ENCODE results near the gene MTMR3.
"Not testable (repeated sequence)": the region's sequence is repeated elsewhere in the genome, so short reads cannot be mapped to it uniquely, and the experiment has no call there.

MTMR3 gene

GRCh38 chr22:30046716-30047363, 163.9 kb downstream of the MTMR3 start:
- DNase-seq (ENCODE audit: low read depth in 2 of 2, low spot score in 1 of 2): no peak

GRCh38 chr22:30047364-30047738, 164.4 kb downstream of the MTMR3 start:
- DNase-seq (ENCODE audit: low read depth in 2 of 2, low spot score in 1 of 2): no peak

- DNase-seq (ENCODE audit: low read depth in 2 of 2, low spot score in 1 of 2): no peak
Observed at GRCh38 chr22:30048681-30049080, 165.7 kb downstream of the MTMR3 start.

- DNase-seq (ENCODE audit: low read depth in 2 of 2, low spot score in 1 of 2): no peak
Observed at GRCh38 chr22:30054067-30054763, 171.2 kb downstream of the MTMR3 start.

- DNase-seq (ENCODE audit: low read depth in 2 of 2, low spot score in 1 of 2): no peak
Observed at GRCh38 chr22:30054764-30055069, 171.7 kb downstream of the MTMR3 start.

GRCh38 chr22:30056015-30056414, 173.0 kb downstream of the MTMR3 start:
- DNase-seq (ENCODE audit: low read depth in 2 of 2, low spot score in 1 of 2): no peak

GRCh38 chr22:30057375-30057774, 174.4 kb downstream of the MTMR3 start:
- DNase-seq (ENCODE audit: low read depth in 2 of 2, low spot score in 1 of 2): no peak

GRCh38 chr22:30059346-30060020, 176.5 kb downstream of the MTMR3 start:
- DNase-seq (ENCODE audit: low read depth in 2 of 2, low spot score in 1 of 2): not testable (repeated sequence)

GRCh38 chr22:30061094-30061493, 178.1 kb downstream of the MTMR3 start:
- not testable (repeated sequence) for DNase-seq (ENCODE audit: low read depth in 2 of 2, low spot score in 1 of 2)

GRCh38 chr22:30062259-30062658, 179.3 kb downstream of the MTMR3 start:
- DNase-seq (ENCODE audit: low read depth in 2 of 2, low spot score in 1 of 2): no peak

- no peak for DNase-seq (ENCODE audit: low read depth in 2 of 2, low spot score in 1 of 2)
Observed at GRCh38 chr22:30062950-30063349, 180.0 kb downstream of the MTMR3 start.

- no peak for DNase-seq (ENCODE audit: low read depth in 2 of 2, low spot score in 1 of 2)
Observed at GRCh38 chr22:30064172-30064571, 181.2 kb downstream of the MTMR3 start.

- DNase-seq (ENCODE audit: low read depth in 2 of 2, low spot score in 1 of 2): no peak
Observed at GRCh38 chr22:30073743-30074142, 190.8 kb downstream of the MTMR3 start.

GRCh38 chr22:30074147-30074546, 191.2 kb downstream of the MTMR3 start:
- DNase-seq (ENCODE audit: low read depth in 2 of 2, low spot score in 1 of 2): no peak

GRCh38 chr22:30074994-30075393, 192.0 kb downstream of the MTMR3 start:
- DNase-seq (ENCODE audit: low read depth in 2 of 2, low spot score in 1 of 2): no peak

GRCh38 chr22:30077279-30077880, 194.4 kb downstream of the MTMR3 start:
- no peak for DNase-seq (ENCODE audit: low read depth in 2 of 2, low spot score in 1 of 2)

GRCh38 chr22:30078320-30079311, 195.6 kb downstream of the MTMR3 start:
- DNase-seq (ENCODE audit: low read depth in 2 of 2, low spot score in 1 of 2): no peak

- no peak for DNase-seq (ENCODE audit: low read depth in 2 of 2, low spot score in 1 of 2)
Observed at GRCh38 chr22:30079952-30080533, 197.1 kb downstream of the MTMR3 start, which contains the start of gene HORMAD2. Gene HORMAD2, plus strand, starts transcription at chr22:30080464. Its CDS starts 13,489 bp downstream, at chr22:30093953.
